ENCODE measurements around the gene SERAC1.

- TF ChIP-seq, protein P1, sequence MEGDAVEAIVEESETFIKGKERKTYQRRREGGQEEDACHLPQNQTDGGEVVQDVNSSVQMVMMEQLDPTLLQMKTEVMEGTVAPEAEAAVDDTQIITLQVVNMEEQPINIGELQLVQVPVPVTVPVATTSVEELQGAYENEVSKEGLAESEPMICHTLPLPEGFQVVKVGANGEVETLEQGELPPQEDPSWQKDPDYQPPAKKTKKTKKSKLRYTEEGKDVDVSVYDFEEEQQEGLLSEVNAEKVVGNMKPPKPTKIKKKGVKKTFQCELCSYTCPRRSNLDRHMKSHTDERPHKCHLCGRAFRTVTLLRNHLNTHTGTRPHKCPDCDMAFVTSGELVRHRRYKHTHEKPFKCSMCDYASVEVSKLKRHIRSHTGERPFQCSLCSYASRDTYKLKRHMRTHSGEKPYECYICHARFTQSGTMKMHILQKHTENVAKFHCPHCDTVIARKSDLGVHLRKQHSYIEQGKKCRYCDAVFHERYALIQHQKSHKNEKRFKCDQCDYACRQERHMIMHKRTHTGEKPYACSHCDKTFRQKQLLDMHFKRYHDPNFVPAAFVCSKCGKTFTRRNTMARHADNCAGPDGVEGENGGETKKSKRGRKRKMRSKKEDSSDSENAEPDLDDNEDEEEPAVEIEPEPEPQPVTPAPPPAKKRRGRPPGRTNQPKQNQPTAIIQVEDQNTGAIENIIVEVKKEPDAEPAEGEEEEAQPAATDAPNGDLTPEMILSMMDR (optimal IDR thresholded peaks at IDR 0.05 in 1 of 3, IDR thresholded peaks at IDR 0.05 in 1 of 3, conservative IDR thresholded peaks at IDR 0.05 in 1 of 3; ENCODE audit: extremely low read depth in 1 of 3, insufficient read depth in 2 of 3, low read length in 3 of 3), result no peak
- no peak for TF ChIP-seq EZH2 (IDR thresholded peaks at IDR 0.05; ENCODE audit: low read length)
Observed at GRCh38 chr6:158060455-158061360, 107.4 kb downstream of the SERAC1 start.
